Islet of Langerhans (tissue), 1 donor: ENCODE results near the gene C20orf144.

Experiments
- FAIRE-seq: peaks from one replicate; lab custom pipeline; 2011; peaks lifted over from hg19 to GRCh38; lab: Jason Lieb, UNC

C20orf144 gene

DNA sequence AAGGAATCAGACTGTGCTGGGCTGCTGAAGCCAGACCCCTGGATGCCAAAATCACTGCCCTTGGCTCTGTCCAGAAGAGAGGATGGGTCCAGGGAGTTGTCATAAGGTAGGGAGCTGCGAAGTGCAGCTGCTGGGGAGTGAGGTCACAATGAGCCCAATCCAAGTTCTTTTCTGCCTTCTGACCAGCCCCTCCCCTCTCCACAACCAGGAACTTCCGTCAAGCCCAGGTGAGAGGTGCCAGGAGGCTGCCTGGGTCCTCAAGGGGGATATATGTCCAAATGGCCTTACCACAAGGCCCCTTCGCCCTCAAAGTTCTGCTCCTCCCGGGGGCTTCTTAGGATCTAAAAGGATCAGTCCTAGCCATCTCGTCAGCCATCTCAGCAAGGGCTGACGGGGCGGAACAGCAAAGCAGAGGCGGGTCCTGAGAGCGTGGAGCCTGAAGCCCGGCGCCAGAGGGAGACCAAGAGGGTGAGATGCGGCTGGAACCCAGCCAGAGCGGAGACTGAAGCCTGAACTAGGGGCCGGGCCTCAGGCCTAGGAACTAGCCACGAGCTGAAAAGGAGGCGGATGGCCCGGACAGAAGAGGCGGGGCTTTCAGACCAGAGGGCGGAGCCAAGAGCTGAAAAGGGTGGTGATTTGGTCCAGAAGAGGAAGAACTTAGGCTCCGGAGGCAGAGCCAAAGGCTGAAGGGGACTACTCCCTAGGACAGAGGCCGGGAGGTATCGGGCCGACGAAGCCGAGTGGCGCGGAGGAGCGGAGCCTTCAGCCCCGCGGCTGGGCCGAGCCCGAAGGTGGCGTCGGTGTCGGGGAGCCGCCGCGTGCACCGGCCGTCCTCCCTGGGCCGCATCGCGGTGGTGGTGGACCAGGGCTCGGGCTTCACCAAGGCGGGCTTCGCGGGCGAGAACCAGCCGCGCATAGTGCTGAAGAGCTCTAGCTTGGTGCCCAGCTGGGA, 4.4 kb downstream of the C20orf144 start, which contains the start of gene ACTL10:
Gene ACTL10 (plus strand): TSS at position 651 of the 952 bp plus-strand sequence. CDS start 555 bp downstream, outside the sequence.
- FAIRE-seq = peak; percentile 78

DNA sequence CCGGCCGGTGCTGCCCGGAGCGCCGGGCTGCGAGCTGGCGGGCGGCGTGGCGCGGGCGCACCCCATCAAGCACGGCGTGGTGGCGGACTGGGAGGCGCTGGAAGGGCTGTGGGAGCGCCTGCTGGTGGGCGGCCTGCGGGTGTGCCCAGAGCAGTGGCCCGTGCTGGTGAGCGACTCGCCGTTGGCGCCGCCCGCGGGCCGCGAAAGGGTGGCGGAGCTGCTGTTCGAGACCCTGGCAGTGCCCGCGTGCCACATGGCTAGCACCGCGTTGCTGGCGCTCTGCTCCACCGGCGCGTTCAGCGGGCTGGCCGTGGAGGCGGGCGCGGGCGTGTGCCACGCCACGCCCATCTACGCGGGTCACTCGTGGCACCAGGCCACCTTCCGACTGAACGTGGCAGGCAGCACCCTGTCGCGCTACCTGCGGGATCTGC, 5.1 kb downstream of the C20orf144 start:
- no peak for FAIRE-seq

DNA sequence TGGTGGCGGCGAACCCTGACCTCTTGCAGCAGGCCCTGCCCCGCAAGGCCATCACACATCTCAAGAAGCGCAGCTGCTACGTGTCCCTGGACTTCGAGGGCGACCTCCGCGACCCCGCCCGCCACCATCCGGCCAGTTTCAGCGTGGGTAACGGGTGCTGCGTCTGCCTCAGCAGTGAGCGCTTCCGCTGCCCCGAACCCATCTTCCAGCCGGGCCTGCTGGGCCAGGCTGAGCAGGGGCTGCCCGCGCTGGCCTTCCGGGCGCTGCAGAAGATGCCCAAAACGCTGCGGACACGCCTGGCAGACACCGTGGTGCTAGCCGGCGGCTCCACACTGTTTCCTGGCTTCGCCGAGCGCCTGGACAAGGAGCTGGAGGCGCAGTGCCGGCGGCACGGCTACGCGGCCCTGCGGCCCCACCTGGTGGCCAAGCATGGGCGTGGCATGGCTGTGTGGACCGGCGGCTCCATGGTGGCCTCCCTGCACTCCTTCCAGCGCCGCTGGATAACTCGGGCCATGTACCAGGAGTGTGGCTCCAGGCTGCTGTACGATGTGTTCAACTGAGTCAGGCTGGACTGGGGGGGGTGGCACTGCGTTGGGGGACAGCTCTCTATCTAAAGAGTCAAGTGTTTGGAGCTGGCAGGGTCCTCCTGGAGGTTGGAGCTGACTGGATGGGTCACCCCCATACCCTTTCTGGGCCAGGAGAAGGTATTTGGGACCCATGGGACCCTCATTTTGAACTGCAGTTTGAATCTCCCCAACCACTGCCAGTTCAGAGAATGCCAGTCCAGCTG, 5.7 kb downstream of the C20orf144 start:
- no peak for FAIRE-seq

DNA sequence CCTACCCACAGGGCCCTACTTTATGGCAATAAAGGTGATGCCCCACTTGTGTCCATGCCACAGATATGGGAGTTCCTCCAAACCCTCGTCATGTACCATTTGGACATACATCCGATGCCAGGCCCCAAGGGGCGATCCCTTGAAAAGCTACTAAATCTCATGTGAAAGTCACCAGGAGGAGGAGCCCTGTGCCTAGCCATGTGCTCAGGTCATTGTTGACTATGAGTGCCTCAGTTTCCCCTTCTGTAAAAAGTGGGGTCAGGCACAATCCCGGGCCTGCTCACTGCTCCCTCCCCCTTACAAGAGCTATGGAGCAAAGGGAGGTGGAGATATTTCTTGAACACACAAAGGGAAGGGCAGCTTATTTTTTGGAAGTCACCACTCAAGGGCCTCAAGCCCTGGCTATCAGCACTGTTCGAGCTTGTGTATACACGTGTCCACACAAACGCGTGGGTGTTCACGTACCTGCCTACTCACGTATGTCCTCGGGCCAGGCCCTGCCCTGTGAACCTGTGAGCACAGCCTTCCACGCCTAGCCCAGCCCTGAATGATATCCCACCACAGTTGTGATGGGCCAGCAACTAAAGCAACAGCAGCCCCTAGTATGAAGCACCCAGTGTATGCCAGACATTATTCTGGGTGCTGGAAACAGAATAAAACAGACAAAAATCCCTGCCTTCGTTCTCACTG, 6.5 kb downstream of the C20orf144 start:
- no peak for FAIRE-seq

DNA sequence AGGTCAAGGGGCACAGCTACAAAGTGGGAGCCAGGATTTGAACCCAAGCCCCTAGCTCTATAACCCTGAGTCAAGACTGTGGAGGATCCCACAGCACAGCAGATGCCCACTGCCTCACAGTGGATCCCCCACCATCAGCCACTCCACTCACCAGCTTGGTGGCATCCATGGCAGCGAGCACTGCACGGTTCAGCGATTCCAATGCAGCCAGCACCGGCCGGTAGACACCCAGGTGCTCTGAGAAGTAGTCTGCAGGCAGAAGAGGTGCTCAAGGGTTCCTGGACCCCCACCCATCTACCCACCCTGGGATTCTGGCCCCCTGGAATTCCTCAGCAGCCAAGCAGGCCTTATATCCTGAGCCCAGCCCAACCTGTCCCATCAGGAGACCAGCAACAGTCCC, 7.1 kb downstream of the C20orf144 start:
- FAIRE-seq = no peak

DNA sequence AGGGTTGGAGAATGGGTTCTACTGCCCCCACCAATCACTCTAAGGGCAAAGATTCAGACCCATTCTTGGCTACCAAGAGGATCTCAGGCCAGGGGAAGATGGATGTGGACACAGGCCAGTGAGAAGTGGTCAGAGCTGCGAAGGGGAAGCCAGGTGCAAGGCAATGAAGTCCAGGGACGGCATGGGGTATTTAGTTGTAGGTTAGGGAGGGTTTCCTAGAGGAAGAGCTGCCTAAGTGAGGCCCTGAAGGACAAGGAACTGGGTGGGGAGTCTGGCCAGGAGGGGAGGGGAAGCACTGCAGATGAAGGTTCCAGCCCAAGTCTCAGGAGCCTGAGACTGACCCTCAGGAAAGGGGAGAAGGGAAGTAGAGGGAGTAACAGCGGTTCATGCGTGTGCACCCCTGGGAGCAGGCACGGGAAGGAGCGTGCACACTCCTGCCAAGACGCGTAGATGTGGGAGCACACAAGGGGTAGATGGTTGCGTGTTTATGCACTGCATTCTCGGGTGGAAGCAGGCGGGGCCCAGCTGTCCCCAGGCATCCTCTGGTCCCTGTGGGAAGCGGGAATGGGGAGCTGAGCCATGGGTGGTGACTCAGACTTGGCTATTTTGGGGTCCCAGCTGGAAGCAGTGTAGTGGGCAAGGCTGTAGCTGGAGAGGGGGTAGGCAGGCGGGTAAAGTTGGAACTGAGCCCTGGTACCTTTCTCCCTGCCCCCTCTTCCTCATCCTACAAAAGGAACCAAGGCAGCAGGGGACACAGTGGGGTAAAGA, 7.9 kb downstream of the C20orf144 start:
- FAIRE-seq = no peak

DNA sequence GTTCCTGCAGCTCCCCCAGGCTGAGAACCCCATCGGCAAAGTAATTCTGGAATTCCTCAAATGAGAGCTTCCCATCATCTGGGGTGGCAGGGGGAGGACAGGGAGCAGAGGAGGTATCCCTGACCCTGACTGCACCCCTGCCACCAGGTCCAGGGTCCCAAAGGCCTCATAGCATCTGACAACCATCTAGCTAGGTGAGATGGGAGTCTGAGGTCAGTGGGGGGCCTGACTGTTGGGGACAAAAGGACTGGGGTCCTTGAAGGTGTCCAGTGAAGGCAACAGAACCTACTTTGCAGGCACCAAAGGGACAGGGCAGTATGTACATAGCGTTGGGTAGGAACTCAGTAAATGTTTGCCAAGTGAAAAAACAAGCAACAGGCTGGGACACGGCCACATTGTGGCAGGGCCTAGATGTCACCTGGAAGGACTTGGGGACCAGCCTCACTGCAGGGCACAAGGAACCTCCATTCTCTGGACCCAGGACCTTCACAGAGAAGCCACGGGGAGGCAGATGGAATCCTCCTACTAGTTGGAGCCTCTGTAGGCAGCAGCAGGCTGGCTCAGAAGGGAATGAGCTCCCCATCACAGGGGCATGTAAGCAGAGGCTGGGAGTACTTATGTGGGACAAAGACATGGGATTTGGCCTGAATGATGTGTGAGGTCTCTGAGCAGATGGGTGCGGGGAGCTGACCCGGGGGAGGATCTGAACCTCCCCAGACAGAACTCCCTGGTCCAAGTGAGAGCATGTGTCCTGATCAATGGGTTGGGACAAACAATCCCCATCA, 8.8 kb downstream of the C20orf144 start:
- FAIRE-seq = no peak

DNA sequence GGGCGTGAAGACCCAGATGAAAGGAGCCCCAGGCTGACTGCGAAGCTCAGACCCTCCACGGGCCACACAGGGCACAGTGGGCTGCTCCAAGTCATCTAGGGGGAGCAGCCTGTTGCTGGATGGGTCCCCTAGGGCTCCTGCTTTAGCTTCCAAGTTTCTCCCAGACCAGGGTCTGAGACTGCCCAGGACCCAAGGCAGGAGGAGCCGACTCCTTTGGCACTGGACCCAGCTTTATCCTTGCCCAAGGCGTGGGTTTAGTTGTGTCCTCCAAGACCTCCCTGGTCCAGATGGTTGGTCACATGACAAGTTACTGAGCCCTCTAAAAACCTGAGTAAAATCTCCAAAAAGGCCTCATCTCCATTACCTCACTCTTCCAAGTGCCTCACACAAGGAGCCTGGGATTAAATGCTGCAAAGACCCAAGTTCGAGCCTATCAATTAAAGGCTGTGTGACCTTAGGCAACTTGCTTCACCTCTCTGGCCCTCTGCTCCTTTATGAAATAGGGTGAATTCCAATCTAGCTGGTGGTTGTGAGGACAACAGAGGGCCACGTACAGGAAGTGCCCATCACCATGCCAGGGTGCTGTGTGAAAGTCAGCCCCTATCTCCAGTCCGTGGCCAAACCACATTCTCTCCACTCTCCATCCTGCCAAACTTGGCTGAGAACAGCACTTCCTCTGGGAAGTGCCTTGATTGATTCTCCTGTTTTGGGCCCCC, 9.6 kb downstream of the C20orf144 start:
- FAIRE-seq = no peak

DNA sequence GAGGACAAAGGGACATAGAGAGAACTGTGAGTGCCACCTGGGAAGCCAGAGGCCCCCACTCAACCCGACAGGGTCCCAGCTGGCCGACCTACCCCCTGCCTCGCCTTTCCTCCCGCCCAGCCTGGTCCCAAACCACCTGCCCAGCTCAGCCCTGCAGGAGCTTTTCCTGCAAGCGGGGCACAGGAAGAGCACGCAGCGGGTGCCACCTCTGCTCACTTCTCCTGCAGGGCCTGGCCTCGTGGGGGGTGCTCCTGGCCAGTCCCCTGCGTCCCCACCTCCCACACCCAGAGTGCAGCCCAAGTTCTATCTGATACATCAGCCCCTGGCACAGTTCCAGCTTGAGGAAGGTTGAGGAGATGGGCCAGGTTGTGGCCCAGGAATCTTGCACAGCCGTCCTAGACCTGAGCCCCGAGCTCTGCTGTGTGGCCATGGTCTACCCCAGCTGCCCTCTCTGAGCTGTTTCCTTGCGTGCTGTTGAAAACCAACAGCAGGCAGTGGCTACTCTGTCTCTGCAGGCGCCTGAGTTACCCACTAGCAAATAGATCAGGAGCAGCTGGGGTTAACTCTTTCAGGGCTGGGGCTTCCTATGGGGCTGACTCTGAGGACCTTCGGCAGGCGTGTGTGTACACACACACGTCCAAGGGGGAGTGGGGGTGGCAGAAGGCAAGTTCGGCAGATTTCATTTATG, 10.4 kb downstream of the C20orf144 start:
- FAIRE-seq = no peak

DNA sequence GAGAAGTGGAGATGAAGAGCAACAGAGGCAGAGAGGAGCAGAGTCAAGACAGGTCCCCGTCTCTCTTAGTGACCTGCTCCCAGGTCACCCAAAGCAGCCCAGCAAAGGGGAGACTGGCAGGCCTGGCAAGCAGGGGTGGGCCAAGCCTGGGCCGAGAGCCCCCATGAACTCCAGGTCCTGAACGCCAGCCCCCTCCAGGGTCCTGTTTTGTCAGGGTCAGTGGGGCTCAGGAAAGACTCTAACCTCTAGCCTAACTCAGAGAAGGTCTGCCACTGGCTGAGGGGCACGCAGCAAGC, 10.9 kb downstream of the C20orf144 start:
- FAIRE-seq = no peak

DNA sequence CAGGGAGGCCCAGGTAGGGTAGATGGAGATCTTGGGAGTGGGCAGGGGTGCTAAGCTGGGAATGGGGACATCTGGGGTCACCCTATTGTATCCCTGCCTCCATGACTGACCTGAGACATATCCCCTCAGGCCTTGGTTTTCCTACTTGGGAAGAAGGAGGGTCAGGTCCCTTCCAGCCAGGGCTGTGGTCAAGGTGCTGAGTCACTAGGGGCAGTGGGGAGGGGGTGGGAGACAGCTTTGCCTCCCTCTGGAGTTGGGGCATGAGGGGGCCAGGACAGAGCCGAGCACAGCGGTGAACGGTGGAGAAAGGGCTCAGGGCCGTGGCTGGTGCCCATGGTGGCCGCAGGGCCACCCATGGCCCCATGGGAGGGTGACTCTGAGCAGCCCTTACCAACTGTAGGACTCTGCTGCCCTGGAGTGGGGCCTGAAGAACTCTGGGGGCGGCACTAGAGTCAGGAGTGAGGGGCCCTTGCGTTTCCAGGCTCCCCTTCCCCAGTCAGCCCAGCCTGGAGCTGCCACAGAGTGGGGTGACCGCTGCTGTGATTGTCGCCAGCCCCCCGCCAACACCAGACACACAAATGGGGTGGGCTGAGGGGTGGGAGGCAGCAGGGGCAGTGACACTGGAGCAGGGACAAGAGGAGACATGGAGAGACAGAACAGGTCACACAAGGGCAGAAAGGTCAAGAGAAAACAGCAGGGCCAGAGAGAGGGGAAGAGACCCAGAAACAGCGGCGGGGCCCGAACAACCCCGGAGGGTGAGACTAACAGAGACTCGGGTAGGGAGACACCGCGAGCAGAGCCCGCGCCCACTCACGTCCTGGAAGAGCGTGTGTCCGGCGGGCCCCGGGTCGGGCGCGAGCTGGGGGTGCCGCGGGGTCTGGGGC, 11.5 kb downstream of the C20orf144 start:
- FAIRE-seq = no peak

DNA sequence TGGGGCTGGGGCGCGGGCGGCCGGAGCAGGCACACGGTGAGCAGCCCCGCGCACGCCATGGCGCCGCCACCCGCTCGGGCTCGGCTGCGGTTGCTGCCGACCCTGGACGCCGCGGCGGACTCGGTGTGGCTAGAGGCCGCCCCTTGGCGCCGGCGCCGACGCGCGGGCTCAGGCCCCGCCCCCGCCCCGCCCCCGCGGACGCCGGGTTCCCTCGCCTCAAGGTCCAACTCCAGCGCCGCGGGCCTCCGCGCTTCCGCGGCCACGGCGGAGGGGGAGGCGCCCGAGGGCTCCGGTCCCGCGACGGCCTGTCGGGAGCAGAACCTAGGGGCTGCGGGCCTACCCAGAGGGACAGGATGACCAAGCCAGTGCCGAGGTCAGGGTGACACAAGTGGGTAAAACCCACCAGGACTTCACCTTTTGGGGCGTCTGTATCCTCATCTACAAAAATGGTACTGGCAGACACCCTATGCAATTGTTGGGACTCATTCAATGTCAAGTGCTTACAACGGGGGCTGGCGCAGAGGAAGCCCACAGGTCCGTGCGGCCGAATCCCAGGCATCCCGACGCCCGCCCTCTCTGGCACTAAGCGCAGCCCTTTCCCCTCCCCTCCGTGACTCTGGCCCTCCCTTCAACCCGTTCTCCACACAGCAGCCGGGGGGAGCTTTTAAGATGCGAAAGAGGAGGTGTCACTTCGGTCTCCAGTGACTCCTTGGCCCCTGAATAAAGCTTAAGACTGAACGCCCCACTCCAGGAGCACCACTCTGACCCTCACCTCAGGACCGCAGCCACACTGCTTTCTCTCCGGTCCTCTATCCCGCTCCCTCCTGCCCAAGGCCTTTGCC, 12.4 kb downstream of the C20orf144 start, which contains the start of gene NECAB3:
Gene NECAB3 (minus strand): TSS at position 135 of the 842 bp plus-strand sequence. CDS start 76 bp downstream, at position 59.
- no peak for FAIRE-seq

DNA sequence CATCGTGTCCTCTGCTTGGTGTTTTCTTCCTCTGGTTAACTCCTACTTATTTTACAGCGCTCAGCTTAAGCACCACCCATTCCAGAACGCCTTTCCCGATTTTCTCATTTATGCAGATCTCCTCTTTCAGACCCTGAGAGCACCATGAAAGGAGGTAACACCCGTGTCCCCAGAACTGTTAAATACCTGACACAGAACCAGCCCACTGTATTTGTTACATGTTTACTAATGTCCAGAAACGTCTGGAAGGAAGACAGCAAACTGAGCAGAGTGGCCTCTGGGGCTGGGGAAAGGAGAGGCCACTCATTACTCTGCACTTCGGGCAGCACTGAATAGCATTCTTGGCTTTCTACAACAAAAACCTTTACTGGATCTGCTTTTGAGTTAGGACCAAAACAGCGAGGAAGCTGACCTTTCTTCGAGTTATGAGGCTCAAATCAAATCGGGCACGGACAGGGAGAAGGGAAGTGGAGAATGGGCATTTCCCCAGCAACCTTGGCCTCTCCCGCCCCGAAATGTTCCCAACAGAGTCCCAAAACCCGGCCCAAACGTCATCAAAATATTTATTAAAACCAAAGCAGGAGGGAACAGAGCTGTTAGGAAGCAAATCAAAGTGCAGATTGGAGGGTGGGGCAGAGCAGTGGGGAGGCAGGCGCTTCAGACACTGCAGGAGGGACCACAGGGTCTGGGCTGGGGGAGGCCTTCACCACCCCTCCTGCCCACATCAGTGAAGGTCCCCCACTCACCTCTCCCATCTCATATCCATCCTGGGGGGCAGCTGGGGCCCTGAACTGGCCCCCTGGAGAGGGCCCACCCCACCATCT, 13.2 kb downstream of the C20orf144 start:
- no peak for FAIRE-seq

DNA sequence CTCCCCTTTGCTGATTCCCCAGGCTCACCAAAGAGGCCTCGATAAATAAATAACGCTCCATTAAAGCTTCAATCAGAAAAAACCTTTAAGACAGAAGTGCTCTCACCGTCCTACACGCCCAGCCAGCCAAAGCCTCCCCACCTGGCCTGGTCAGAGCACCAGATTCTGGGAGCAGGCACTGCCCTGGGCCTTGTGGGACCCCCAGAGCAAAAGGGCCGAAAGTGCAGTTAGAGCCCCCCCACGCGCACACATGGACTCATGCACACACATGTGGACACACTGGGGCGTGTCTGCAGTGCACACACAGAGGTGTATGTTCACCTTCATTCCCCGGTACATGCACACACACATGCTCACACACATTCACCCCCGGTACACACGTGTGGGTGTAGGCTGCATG, 14.0 kb downstream of the C20orf144 start:
- FAIRE-seq = no peak

DNA sequence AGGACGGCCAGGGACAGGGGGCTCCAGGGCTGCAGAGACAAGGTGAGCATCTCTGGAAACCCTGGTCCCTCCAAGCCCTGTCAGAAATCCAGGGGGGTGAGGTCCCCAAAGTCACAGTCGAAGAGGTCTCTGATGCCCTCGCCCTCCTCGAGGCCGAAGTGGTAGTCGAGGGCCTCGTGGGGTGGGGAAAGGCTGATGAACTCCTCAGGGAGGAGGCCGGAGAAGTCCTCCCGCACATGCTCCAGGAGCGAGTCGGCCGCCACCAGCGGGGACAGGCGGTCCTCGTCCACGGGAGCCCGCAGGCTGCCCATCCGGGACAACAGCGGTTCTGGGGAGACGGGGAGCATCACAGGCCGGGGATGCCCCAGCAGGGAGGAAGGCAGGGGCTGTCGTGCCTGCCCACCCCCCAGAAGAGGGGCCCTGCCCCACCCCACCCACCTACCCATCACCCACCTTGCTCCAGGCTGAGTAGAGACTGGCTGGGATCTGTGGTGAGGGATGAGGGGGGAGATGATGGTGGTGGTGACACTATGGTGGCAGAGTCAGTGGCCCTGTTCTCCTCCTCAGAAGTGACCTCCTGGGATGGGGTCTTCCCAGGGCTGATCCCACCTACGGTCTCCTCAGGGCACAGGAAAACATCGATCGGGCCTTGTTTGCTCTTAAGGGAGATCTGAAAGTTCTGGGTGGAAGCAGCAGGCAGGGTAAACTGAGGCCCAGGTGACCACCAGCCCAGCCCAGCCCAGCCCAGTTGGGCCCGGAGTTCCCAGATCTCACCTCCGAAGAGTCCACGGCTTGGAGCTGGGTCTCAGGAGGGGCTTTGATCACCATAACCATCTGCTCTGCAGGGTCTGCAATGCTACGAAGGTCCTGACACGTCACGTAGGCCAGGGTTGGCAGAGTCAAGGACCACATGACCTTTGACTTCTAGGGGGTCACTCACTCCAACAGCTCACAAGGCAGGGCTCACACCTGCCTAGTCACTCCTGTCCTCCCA, 14.8 kb downstream of the C20orf144 start:
- no peak for FAIRE-seq
